K562 (cell line): ENCODE measurements around the gene FAM53A. TPM values are rescaled to one million over a fixed set of nuclear protein-coding genes. Genes with fewer than 3 reads are reported as not detected.

ENCODE experiments used
- ATAC-seq: fragments of 200-7000 bp; cut with Tn5 transposase; 3 replicates; pipeline ENCODE4 v1.9.1; 2020; ENCODE audit warnings: moderate library complexity
- BruUV-seq: library from RNA; stranded (reverse); fragments of 400-500 nt; replicated peaks from 2 replicates; lab custom pipeline; 2021; lab: Mats Ljungman, UMichigan
- CTCF ChIA-PET: fragments of 300-600 bp; formaldehyde crosslinking; extraction: SDS; loops from one replicate; lab custom pipeline; 2021; ENCODE audit warnings: low intra/inter-chr PET ratio; lab: Yijun Ruan, JAX
- POLR2A ChIA-PET: fragments of 300-600, 350-650 bp; sonication (Branson Sonifier 250); formaldehyde crosslinking; extraction: SDS; loops from one replicate; lab custom pipeline; 2021; ENCODE audit warnings: antibody characterized with exemption, inconsistent platforms; lab: Yijun Ruan, JAX
- DNase-seq, 4 experiments: peaks; one replicate each; pipeline versions ENCODE4 v3.0.0 to v3.0.0-alpha.2; 2011 to 2018; ENCODE audit warnings: low spot score in 3 of 4, mixed read lengths in 3 of 4; ENCODE audit errors: extremely low read depth in 1 of 4
- FAIRE-seq: peaks from 2 replicates; lab custom pipeline; 2011; peaks lifted over from hg19 to GRCh38; lab: Jason Lieb, UNC
- H2AFZ ChIP-seq: 2 replicates; pipeline ENCODE4 v1.6.0; 2011; ENCODE audit warnings: low read depth, low read length, control low read depth, inconsistent platforms
- H3K27ac ChIP-seq: fragments of 200-600 bp; 3 replicates; pipeline ENCODE4 v1.8.0; 2011; ENCODE audit warnings: low read depth, mild to moderate bottlenecking, control low read depth, inconsistent platforms, low read length, moderate library complexity, mixed read lengths; ENCODE audit errors: extremely low read depth
- H3K27me3 ChIP-seq, 2 experiments: fragments of 300-600 bp in 1 of 2; 2 replicates in 1 of 2; 3 replicates in 1 of 2; pipeline versions ENCODE4 v1.6.0 to v1.8.0; 2011; ENCODE audit warnings: inconsistent platforms in 2 of 2, low read length in 2 of 2, mild to moderate bottlenecking in 1 of 2, mixed read lengths in 1 of 2, moderate library complexity in 1 of 2; ENCODE audit not compliant: control insufficient read depth in 2 of 2, insufficient read depth in 2 of 2
- H3K36me3 ChIP-seq: fragments of 300-600 bp; 3 replicates; pipeline ENCODE4 v1.8.0; 2011; ENCODE audit warnings: mild to moderate bottlenecking, low read length, inconsistent platforms; ENCODE audit not compliant: control insufficient read depth, insufficient read depth
- H3K4me1 ChIP-seq, 2 experiments: fragments of 200-600 bp in 1 of 2; replicated peaks in 1 of 2; 2 replicates in 1 of 2; 3 replicates in 1 of 2; pipeline versions ENCODE4 v1.5.1 to v1.8.0; 2011; ENCODE audit warnings: inconsistent platforms in 2 of 2, low read length in 2 of 2, mild to moderate bottlenecking in 1 of 2, mixed read lengths in 1 of 2, moderate library complexity in 1 of 2; ENCODE audit not compliant: control insufficient read depth in 2 of 2, insufficient read depth in 2 of 2
- H3K4me2 ChIP-seq: 2 replicates; pipeline ENCODE4 v1.6.1; 2011; ENCODE audit warnings: low read length, control low read depth, inconsistent platforms, mixed read lengths; ENCODE audit not compliant: insufficient read depth
- H3K4me3 ChIP-seq: fragments of 200-600 bp; sonication (generic), shearing (Covaris generic); 2 replicates; pipeline ENCODE4 v1.5.1; 2016; ENCODE audit warnings: control low read depth, inconsistent platforms
- H3K79me2 ChIP-seq: fragments of 200-600 bp; 3 replicates; pipeline ENCODE4 v1.8.0; 2011; ENCODE audit warnings: low read length, inconsistent platforms; ENCODE audit not compliant: control insufficient read depth, insufficient read depth
- H3K9ac ChIP-seq, 2 experiments: 2 replicates each; pipeline versions ENCODE4 v1.6.0 to v1.6.1; 2011; ENCODE audit warnings: low read depth in 2 of 2, low read length in 2 of 2, control low read depth in 1 of 2, inconsistent platforms in 1 of 2, mild to moderate bottlenecking in 1 of 2, mixed read lengths in 1 of 2; ENCODE audit not compliant: insufficient read depth in 1 of 2
- H3K9me1 ChIP-seq: one replicate; pipeline ENCODE4 v1.6.0; 2011; ENCODE audit warnings: inconsistent platforms, mild to moderate bottlenecking, low read length, moderate library complexity; ENCODE audit not compliant: control insufficient read depth, insufficient read depth
- H3K9me3 ChIP-seq: replicated peaks from 2 replicates; pipeline ENCODE4 v1.5.1; 2011; ENCODE audit warnings: low read depth, low read length, inconsistent platforms; ENCODE audit not compliant: control insufficient read depth, insufficient read depth
- H4K20me1 ChIP-seq: replicated peaks from 2 replicates; pipeline ENCODE4 v1.6.1; 2011; ENCODE audit warnings: low read length, inconsistent platforms, mixed read lengths; ENCODE audit not compliant: control insufficient read depth, insufficient read depth
- CBFA2T2 ChIP-seq: fragments of 450-650 bp; conservative IDR thresholded peaks from 2 replicates; pipeline ENCODE4 v1.6.1; 2017; ENCODE audit warnings: mild to moderate bottlenecking
- HNRNPH1 ChIP-seq: fragments of 200-400 bp; formaldehyde crosslinking; optimal IDR thresholded peaks from 2 replicates; pipeline ENCODE3; 2017; ENCODE audit warnings: low read depth, mild to moderate bottlenecking, low read length, moderate library complexity
- HNRNPL ChIP-seq: fragments of 200-400 bp; formaldehyde crosslinking; IDR thresholded peaks from 2 replicates; pipeline ENCODE4 v1.6.1; 2017; ENCODE audit warnings: low read depth, mild to moderate bottlenecking, low read length
- IFI16 ChIP-seq: fragments of 250-450 bp; sonication (Bioruptor Pico); IDR thresholded peaks from 2 replicates; pipeline ENCODE4 v2.1.2; 2022; ENCODE audit warnings: mild to moderate bottlenecking, inconsistent platforms
- KDM2B ChIP-seq: fragments of 250-450 bp; sonication (Bioruptor Pico); IDR thresholded peaks from 2 replicates; pipeline ENCODE4 v1.8.0; 2021; ENCODE audit warnings: mild to moderate bottlenecking, moderate library complexity
- SMAD2 ChIP-seq: fragments of 150-350 bp; IDR thresholded peaks from 2 replicates; pipeline ENCODE4 v1.6.1; 2014; ENCODE audit warnings: low read depth, mild to moderate bottlenecking, low read length
- SMARCC2 ChIP-seq: fragments of 450-650 bp; IDR thresholded peaks from 2 replicates; pipeline ENCODE4 v1.6.1; 2017; ENCODE audit warnings: antibody characterized with exemption, moderate library complexity, mild to moderate bottlenecking, low read depth
- SRSF7 ChIP-seq: fragments of 200-400 bp; formaldehyde crosslinking; optimal IDR thresholded peaks from 2 replicates; pipeline ENCODE3; 2017; ENCODE audit warnings: mild to moderate bottlenecking, low read depth, low read length
- SUPT5H ChIP-seq: fragments of 450-650 bp; IDR thresholded peaks from 2 replicates; pipeline ENCODE4 v1.6.1; 2016
- TCF7L2 ChIP-seq: fragments of 150-350 bp; IDR thresholded peaks from 2 replicates; pipeline ENCODE4 v1.6.1; 2016; ENCODE audit warnings: low read depth, mild to moderate bottlenecking, low read length, moderate library complexity
- TRIM28 ChIP-seq: fragments of 450-650 bp; IDR thresholded peaks from 2 replicates; pipeline ENCODE4 v1.6.1; 2017
- ZNF212 ChIP-seq: fragments of 450-650 bp; formaldehyde crosslinking; IDR thresholded peaks from 2 replicates; pipeline ENCODE4 v1.4.0; 2020; ENCODE audit warnings: mild to moderate bottlenecking
- ZNF79 ChIP-seq: fragments of 250-450 bp; sonication (Bioruptor Pico); IDR thresholded peaks from 2 replicates; pipeline ENCODE4 v1.4.0; 2020; ENCODE audit warnings: low read depth, mild to moderate bottlenecking, moderate library complexity
- WGBS: fragments of 100-300 bp; shearing (Covaris generic); methylation state at CpG from one replicate; pipeline ENCODE4 v1.1.6; 2016; ENCODE audit warnings: low coverage, mixed read lengths; ENCODE audit not compliant: insufficient coverage; ENCODE audit errors: missing lambda C conversion rate; 5-methylcytosine and 5-hydroxymethylcytosine counted together
- in situ Hi-C: fragments of 300-500 bp; cut with MboI; formaldehyde crosslinking; loops from 4 replicates; pipeline ENCODE4 v1.15.0; 2018; ENCODE audit warnings: inconsistent platforms, mixed read lengths
- intact Hi-C: fragments of 100-400 bp; cut with micrococcal nuclease; formaldehyde crosslinking; loops from 2 replicates; pipeline ENCODE4 v1.14.2; 2022
- polyA plus RNA-seq, 8 experiments: library from polyadenylated mRNA; depleted of rRNA in 4 of 8; stranded (reverse) in 5 of 8; unstranded in 3 of 8; fragments of >200 nt; fragmentation: Nextera tagmentation in 2 of 8; fragmentation: Illumina TruSeq in 1 of 8; extraction: Ambion mirVana in 2 of 8; extraction: Trizol in 1 of 8; gene quantifications; 2 replicates each; pipeline versions ENCODE4 v1.2.1 to v1.2.3, GENCODE V29; 2011 to 2014; ENCODE audit warnings: inconsistent platforms in 1 of 8, missing spikeins in 1 of 8
- total RNA-seq, 7 experiments: library from RNA; depleted of rRNA in 6 of 7; stranded (reverse); fragments of >200 nt in 6 of 7; fragmentation: Illumina TruSeq in 2 of 7; extraction: Trizol in 2 of 7; gene quantifications; 2 replicates each; pipeline versions ENCODE4 v1.2.1 to v1.2.3, GENCODE V29; 2011 to 2021; ENCODE audit warnings: low replicate concordance in 1 of 7
- TF ChIP-seq, protein P1 (sequence below): fragments of 450-650 bp; conservative IDR thresholded peaks from 2 replicates; pipeline ENCODE4 v1.6.1; 2016; ENCODE audit warnings: missing genetic modification characterization, low read depth, mild to moderate bottlenecking, control low read depth, missing compliant biosample characterization
- TF ChIP-seq, protein P2 (sequence below): fragments of 450-650 bp; IDR thresholded peaks from 2 replicates; pipeline ENCODE4 v1.6.1; 2016
- TF ChIP-seq, protein P3 (sequence below): fragments of 250-450 bp; sonication (Bioruptor Pico); IDR thresholded peaks from 2 replicates; pipeline ENCODE4 v1.6.1; 2021; ENCODE audit warnings: mild to moderate bottlenecking

The FAM53A gene
- total and polyA plus RNA-seq, 9 of the 15 experiments (the other 6 are each of a cell fraction or from before 2014, with no cell fraction given) = 0.53 to 2.7 (median 1.4) TPM; not detected in 2

DNA sequence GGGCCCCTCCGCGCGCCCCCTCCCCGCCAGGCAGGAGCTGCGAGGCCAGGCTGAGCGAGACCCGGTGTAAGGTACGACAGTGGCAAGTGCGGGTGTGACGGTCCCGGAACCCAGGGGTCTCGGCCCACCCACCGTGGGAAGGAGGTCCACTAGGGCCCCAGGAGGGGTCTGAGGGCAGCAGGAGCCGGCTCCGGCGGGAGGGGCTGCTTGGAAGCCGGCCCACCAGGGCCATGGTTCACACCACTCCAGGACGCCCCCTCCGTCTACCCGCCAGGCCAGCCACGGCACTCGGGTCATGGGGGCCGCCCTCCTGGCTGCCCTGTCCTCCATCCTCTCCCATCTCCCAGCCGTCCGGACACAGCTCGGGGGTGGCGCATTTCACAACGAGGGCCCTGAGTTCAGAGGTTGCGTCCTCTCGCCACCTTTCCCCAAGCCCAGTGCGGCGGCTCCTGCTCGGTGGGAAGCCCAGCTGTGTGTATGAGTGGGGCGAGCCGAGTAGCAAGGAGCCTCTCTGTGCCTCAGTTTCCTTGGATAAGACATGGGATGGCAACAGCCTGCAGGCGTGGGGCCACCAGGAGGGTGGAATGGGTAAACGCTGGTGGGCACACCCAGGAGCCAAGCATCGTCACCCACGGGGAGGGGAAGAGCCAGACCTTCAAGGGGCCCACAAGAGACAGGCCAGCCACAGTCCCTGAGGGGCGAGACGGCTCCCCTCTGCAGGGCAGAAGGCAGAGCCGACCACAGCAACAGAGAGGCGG lies 81.3 kb downstream of the FAM53A start:
- Histone ChIP-seq H3K36me3 (no peaks in the 10 kb centered on the region), H3K27me3 (peaks cover 49 to 88% of the 10 kb centered on the region in 2 experiments), H3K9me1 (no peaks in the 10 kb centered on the region), H3K4me1 (peaks cover 0 to 70% of the 10 kb centered on the region in 2 experiments; a peak in 2 of 5 replicates), H4K20me1 (peaks cover 11% of the 10 kb centered on the region; the same call in 1 of the 2 replicates), H3K79me2 (no peaks in the 10 kb centered on the region), H3K4me2 (no peak overlapping the region), H3K9me3 (no peaks in the 10 kb centered on the region), H3K9ac (no peak overlapping the region), H3K27ac (no peak overlapping the region), H2AFZ (no peak overlapping the region), H3K4me3 (no peak overlapping the region)
- in situ Hi-C loops (no loop called here), intact Hi-C loops (no loop called here)
- FAIRE-seq = no peak
- ATAC-seq = no peak
- DNase-seq = no peak
- no peak for TF ChIP-seq SMARCC2
- TF ChIP-seq SUPT5H = no peak
- no peak for TF ChIP-seq TCF7L2
- no peak for TF ChIP-seq CBFA2T2
- TF ChIP-seq HNRNPH1 = no peak
- no peak for TF ChIP-seq IFI16 (CRISPR knock-in tag)
- TF ChIP-seq KDM2B = no peak
- no peak for TF ChIP-seq TRIM28
- TF ChIP-seq ZNF212 (CRISPR knock-in tag) = no peak
- TF ChIP-seq SMAD2 = no peak
- no peak for TF ChIP-seq HNRNPL
- TF ChIP-seq, protein P1, sequence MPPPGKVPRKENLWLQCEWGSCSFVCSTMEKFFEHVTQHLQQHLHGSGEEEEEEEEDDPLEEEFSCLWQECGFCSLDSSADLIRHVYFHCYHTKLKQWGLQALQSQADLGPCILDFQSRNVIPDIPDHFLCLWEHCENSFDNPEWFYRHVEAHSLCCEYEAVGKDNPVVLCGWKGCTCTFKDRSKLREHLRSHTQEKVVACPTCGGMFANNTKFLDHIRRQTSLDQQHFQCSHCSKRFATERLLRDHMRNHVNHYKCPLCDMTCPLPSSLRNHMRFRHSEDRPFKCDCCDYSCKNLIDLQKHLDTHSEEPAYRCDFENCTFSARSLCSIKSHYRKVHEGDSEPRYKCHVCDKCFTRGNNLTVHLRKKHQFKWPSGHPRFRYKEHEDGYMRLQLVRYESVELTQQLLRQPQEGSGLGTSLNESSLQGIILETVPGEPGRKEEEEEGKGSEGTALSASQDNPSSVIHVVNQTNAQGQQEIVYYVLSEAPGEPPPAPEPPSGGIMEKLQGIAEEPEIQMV = no peak
- TF ChIP-seq, protein P2, sequence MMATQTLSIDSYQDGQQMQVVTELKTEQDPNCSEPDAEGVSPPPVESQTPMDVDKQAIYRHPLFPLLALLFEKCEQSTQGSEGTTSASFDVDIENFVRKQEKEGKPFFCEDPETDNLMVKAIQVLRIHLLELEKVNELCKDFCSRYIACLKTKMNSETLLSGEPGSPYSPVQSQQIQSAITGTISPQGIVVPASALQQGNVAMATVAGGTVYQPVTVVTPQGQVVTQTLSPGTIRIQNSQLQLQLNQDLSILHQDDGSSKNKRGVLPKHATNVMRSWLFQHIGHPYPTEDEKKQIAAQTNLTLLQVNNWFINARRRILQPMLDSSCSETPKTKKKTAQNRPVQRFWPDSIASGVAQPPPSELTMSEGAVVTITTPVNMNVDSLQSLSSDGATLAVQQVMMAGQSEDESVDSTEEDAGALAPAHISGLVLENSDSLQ = no peak
- TF ChIP-seq, protein P3, sequence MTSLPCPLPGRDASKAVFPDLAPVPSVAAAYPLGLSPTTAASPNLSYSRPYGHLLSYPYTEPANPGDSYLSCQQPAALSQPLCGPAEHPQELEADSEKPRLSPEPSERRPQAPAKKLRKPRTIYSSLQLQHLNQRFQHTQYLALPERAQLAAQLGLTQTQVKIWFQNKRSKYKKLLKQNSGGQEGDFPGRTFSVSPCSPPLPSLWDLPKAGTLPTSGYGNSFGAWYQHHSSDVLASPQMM (CRISPR knock-in tag) = no peak
- no peak for TF ChIP-seq ZNF79 (CRISPR knock-in tag)
- TF ChIP-seq SRSF7 = no peak
- 5% methylated on average over 32 of the region's 43 CpGs for WGBS
- CTCF ChIA-PET = no interaction called here
- BruUV-seq = no TSS peak
- POLR2A ChIA-PET = interaction anchor here (0.6 to 1.1 kb wide), 2 partner anchors 201 to 314 kb away, joined by 3 read pairs; no protein-coding TSS in a partner anchor
